NCI-H2107 treated with DMSO at 0.1 percent for 48 hours (cell line): ENCODE results near the gene NUBPL.
"Not testable (repeated sequence)": the region's sequence is repeated elsewhere in the genome, so short reads cannot be mapped to it uniquely, and the experiment has no call there.

Experiments
- DNase-seq: peaks from one replicate; lab custom pipeline; 2025; ENCODE audit not compliant: unreplicated experiment; lab: John Stamatoyannopoulos, UW

Gene NUBPL

DNA sequence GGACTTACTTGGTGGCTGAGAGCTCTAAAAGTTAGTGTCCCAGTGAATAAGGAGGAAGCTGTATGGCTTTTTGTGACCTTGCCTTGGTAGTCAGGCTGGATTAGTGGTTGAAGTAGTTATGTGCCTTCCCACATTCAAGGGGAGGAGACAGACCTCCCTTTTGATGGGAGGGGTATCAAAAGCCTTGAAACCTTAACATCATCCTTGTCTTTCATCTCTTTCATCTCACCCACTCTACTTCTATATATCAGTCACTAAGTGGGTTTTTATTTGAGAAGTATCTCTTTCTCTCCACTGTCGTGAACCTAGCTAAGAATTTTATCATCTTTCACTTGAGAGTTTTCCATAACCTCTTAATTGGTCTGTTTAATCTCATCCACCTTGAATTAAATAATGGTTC, 15.7 kb downstream of the NUBPL start:
- no peak for DNase-seq

DNA sequence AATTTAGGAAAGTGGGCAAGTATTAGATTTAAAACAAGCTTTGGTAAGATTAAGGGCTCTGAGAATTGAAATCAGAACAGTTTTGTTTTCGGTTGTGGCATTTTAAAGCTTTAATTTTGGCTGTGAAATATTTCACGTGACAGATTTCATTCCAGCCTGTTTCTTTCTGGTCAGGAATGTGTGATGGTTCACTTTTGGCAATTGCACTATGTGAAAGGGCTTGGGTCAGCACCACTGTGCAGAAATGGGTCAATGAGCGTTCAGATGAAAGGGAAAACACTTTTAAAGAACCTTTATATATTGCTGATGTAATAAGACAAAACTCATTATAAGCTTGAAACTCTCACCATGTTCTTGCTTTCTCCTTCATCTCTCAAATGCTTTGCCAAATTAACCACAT, 17.1 kb downstream of the NUBPL start:
- no peak for DNase-seq

DNA sequence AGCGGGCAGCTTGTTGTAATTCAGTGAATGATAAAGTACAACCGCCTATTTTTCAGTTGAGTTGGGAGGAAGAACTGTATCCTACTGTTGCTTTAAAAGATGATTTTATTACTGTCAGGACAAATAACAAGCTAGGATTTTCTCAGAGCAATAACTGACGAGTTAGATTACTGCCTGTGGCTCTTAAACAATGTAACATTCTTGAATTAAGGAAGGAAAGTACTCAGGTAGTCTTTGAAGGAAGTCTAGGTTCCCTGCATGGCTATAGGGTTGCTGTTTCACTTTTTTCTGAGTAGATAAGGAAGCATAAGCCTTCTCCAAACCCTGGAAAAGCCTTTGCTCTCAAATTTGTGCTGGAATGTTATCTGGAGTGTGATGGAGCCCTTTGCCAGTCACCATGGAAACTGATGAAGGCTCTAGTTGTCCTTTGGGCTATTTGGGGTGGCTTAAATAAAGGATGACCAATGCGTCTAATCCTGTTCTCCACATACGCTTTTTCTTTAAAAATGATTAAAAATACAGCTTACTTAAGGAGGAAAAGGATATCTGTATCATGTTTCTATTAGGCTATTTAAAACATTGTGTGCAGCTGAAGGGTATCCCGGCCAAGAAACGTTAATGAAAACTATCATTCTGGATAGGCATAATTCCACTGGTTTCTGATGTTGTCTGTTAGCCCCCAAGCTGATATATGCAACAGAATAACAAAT, 17.7 kb downstream of the NUBPL start:
- DNase-seq: no peak

DNA sequence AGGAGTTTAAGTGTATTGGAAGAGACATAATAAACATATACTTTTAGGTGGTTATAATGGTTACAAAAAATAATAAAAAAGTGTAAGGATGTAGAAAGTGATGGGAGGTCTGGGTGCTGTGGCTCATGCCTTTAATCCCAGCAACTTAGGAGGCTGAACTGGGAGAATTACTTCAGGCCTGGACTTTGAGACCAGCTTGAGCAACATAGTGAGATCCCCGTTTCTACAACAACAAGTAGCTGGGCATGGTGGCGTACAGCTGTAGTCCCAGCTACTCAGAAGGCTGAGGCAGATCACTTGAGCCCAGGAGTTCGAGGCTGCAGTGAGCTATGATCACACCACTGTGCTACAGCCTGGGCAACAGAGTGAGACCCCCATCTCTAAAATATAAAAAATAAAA, 19.0 kb downstream of the NUBPL start:
- DNase-seq: no peak

DNA sequence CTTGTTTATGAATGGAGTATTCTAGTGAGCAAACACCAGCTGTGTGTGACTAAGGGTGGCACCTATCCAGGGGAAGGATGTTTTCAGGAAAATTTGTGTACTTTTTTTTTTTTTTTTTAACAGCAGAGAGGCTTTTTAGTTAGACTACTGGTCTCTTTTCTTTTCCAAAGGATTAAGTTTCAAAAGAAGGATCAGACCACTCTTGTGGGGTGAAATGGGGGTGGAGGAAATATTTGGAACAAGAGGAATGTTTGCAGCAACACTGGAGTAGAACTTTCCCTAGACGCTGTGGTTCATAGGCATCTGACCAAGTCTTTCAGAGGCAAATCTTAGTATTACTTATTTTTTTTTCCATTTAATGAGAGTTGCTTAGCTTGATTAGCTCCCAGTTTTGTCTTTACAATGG, 21.1 kb downstream of the NUBPL start:
- DNase-seq: no peak

DNA sequence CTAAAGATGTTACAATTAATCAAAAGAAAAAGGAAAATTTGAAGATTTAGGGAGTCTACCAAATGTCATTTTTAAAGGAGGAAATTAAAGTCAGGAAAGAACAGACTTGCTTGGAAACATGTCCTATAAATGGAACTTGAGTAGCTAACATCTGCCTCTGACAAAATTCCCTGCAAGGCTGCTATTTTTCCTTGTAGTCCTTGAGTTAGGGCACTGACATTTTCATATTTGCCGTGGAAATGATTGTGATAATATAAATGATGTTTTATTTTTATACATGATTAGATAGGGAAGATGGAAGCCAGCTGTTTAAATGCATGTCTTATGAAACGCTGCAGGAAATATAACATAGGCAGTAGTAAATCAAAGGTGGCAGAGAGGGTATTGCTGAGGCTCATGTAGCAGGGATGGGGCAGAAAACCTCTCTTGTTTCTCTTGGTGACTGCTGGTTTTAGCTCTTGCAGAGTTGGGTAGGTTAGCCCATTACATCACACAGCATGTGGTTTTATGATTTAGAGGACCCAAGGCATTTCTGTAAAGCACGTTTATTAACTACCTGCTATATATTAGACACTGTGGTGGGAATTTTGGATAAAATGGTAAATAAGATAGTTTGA, 21.7 kb downstream of the NUBPL start:
- DNase-seq: no peak

DNA sequence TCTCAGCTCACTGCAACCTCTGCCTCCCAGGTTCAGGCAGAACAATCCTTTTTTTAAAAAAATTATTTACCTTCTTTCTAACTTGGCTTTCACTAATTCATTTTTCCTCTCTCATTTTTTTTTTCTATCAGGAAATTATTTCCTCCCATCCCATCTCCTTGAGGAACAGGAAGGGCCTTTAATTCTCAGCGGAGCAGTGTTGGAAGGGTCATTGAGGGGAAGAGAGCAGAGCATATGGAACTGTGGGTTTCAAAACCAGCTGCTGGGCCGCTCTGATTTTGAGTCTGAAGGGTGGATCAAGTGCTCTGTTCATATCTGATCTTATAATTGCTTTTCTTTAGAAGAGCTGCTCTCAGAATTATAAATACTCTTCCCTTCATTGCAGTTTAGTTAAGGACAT, 29.0 kb downstream of the NUBPL start:
- no peak for DNase-seq

DNA sequence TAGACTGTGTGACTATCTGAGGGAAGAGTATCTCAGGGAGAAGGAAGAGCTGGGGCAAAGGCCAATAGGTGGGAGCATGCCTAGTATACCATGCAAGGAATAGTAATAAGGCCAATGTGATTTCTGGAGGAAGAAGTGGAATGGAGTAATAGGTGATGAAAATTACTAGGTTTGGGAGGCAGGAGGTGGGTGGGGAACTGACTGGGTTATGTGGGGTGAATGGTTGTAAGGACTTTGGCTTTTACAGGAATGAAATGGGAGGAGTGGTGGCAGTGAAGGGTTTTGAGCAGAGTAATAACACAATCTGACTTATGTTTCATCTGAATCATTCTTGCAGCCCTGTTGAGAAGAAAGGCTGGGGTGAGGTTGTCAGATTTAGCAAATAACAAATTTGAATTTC, 30.9 kb downstream of the NUBPL start:
- DNase-seq: no peak

DNA sequence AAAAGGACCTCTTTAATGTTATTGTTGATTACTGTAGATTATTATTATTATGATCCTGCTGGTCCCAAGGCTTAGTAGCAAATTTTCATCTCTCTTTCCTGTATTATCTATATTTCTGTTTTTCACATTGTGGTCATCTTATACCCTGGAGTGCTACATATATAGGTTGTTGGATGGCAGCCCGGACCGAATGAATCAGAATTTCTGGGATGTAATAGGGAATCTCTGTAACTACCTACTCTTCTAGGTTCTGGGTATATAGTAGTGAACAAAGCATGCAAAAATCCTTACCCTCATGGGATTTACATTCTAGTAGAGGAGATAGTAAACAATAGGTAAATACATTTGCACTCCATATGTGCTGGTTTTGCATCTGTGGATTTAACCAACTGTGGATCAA, 31.4 kb downstream of the NUBPL start:
- no peak for DNase-seq

DNA sequence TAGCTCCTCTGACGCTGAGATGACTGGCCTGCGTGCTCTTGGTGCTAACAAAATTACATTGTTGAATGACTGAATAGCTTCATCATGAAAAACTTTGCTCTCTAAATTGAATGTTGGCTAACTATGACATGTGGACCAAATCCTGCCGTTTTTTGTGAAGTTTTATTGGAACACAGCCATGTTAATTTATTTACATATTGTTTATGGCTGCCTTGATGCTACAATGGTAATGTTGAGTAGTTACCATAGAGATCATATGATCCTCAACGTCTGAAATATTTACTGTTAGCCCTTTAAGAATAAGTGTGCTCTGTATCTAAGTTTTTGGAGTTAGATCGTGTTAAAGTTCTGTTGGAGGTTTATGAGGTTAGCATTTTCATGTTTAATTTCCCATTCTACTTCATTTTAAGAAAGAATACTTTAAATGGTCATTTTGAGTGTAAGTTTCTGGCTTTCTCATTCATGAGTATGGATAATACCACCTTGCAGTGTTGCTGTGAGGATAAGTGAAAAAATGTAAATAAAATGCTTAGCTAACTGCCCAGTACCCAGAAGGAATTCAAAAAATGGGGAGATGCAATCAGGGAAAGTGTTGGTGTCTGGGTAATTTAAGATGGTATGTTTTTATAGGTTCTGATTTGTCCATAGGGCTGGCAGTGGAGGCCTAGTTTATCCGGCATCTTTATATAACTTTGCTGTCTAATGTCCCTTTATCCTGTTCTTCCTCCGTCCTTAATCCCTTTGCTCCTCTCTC, 35.3 kb downstream of the NUBPL start:
- DNase-seq: no peak

DNA sequence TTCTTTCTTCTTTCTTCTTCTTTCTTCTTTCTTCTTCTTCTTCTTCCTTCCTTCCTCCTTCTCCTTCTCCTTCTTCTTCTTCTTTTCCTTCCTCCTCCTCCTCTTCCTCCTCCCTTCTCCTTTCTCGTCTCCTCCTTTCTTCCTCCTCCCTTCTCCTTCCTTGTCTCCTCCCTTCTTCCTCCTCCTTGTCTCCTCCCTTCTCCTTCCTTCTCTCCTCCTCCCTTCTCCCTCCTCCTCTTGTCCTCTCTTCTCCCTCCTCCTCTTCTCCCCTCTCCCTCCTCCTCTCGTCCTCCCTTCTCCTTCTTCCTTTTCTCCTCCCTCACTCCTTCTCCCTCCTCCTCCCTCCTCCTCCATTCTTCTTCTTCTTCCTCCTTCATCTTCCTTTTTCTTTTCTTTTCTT, 44.5 kb downstream of the NUBPL start:
- DNase-seq: no peak

DNA sequence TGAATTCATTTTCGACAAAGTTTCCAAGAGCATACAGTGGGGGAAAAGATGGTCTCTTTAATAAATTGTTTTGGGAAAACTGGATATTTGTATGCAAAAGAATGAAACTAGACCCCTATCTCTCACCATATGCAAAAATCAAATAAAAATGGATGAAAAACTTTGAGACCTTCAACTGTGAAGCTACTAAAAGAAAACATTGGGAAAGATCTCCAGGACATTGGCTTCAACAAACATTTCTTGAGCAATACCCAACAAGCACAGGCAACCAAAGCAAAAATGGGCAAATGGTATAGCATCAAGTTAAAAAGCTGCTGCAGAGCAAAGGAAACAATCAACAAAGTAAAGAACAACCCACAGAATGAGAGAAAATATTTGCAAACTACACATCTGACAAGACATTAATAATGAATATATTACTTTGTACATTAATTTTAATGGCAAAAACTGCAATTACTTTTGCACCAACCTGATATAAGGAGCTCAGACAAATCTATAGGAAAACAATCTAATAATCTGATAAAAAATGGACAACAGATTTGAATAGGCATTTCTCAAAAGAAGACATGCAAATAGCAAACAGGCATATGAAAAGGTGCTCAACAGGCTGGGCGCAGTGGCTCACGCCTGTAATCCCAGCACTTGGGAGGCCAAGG, 50.7 kb downstream of the NUBPL start:
- no peak for DNase-seq

DNA sequence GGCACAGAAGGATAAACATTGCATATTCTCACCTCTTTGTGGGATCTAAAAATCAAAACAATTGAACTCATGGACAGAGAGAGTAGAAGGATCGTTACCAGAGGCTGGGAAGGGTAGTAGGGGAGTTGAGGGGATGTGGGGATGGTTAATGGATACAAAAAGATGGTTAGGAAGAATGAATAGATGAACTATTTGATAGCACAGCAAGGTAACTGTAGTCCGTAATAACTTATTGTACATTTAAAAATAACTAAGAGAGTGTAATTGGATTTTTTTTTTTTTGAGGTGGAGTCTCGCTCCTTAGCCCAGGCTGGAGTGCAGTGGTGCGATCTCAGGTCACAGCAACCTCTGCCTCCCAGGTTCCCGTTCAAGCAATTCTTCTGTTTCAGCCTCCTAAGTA, 52.0 kb downstream of the NUBPL start:
- no peak for DNase-seq

DNA sequence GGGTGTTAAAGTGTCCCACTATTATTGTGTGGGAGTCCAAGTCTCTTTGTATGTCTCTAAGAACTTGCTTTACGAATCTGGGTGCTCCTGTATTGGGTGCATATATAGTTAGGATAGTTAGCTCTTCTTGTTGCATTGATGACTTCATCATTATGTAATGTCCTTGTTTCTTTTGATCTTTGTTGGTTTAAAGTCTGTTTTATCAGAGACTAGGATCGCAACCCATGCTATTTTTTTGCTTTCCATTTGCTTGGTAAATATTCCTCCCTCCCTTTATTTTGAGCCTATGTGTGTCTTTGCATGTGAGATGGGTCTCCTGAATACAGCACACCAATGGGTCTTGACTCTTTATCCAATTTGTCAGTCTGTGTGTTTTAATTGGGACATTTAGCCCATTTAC, 57.7 kb downstream of the NUBPL start:
- DNase-seq: not testable (repeated sequence)

DNA sequence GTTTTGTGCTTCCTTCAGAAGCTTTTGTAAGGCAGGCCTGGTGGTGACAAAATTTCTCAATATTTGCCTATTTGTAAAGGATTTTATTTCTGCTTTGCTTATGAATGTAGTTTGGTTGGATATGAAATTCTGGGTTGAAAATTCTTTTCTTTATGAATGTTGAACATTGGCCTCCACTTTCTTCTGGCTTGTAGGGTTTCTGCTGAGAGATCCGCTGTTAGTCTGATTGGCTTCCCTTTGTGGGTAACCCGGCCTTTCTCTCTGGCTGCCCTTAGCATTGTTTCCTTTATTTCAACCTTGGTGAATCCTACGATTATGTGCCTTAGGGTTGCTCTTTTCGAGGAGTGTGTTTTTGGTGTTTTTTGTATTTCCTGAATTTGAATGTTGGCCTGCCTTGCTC, 58.2 kb downstream of the NUBPL start:
- DNase-seq: no peak

DNA sequence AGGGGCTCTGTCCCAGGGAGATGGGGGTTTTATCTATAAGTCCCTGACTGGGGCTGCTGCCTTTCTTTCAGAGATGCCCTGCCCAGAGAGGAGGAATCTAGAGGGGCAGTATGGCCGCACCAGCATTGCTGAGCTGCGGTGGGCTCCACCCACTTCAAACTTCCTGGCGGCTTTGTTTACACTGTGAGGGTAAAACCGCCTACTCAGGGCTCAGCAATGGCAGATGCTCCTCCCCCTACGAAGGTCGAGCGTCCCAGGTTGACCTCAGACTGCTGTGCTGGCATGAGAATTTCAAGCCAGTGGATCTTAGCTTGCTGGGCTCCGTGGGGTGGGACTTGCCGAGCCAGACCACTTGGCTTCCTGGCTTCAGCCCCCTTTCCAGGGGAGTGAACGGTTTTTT, 59.7 kb downstream of the NUBPL start:
- DNase-seq: not testable (repeated sequence)

DNA sequence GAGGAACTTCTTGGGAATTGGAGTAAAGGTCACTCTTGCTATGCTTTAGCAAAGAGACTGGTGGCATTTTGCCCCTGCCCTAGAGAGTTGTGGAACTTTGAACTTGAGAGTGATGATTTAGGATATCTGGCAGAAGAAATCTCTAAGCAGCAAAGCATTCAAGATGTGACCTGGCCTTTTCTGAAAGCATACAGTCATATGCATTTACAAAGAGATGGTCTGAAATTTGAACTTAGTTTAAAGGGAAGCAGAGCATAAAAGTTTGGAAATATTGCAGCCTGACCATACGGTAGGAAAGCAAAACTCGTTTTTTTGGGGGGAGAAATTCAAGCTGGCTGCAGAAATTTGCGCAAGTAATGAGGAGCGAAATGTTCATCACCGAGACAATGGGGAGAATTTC, 60.9 kb downstream of the NUBPL start:
- no peak for DNase-seq

DNA sequence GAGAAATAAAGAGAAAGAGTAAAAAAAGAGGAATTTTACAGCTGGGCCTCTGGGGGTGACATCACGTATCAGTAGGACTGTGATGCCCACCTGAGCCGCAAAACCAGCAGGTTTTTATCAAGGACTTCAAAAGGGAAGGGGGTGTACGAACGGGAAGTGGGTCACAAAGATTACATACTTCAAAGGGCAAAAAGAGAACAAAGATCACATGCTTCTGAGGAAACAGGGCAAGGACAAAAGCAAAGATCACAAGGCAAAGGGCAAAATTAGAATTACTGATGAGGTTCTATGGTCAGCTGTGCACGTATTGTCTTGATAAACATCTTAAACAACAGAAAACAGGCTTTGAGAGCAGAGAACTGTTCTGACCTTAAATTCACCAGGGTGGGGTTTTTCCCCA, 91.7 kb downstream of the NUBPL start:
- not testable (repeated sequence) for DNase-seq

DNA sequence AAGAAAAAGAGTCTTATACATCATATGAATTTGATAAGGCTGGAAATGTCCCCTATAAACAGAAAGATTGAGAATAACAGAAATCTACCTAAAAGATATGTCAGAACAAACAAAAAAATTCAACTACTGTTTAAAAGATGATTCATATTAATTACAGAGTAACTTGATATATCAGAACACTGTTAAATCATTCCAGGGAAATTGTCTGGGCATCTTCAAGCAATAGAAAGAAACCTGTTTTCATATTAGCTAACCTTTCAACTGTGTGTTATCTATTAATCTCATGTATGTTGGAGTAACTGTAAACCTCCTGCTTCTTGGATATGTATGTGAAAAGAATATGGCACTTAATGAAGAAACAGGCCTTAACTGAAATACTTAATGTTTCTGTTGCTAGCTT, 96.7 kb downstream of the NUBPL start:
- DNase-seq: no peak

DNA sequence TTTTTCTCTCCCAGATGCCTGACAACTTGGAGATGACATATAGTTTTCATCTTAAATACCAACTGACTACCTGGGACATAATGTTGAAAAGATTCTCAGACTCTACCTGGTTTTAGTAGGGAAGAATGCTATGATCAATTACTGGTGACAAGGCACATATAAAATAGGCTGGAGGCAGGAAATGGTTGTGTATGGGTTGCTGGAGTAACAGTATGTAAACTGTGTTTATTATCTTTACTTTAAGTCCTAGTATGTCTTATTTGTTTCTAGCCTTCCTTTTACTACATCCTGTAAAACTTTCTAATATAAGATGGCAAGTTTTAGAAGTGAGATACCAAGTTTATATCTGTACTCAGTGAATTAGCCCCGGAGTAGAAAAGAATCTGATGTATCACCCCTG, 98.1 kb downstream of the NUBPL start:
- no peak for DNase-seq

DNA sequence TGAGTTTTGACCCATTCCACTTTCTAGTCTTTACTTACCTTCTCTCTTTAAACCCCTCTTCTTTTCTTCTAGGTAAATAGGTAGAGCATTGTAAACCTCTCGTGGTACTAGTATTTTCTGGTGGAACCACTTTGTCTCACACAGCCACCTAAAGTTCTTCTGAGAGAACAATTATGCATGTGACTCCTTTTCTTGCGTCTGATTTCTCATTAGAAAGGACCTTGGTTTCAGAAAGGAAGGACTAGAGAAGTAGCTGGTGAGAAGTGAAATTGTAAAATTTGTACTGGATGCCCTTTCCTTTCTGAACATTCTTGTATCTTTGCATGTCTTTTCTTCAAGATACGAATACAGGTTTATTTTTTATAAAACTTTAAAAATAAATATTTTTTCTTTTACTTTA, 99.0 kb downstream of the NUBPL start:
- no peak for DNase-seq

DNA sequence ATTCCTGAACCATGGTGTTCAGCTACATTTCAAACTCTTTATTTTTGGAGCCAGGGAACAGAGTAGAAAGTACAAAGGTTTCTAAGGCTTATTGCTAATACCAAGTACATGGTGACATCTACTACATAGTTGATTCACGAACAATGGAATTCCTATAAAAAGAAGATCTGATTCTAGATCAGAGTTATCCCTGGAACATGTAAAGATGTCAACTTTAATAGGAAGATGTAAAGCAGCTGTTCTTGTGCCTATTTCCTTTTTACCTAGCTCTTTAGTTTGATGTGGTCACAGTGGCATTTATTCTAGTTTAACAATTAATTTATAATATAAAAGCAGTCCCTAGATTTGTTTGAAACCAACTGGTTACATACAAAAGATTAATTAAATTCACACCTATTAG, 99.5 kb downstream of the NUBPL start:
- no peak for DNase-seq
